SJSA1 (cell line): Measurements from ENCODE around the gene RNU5B-1. TPM values are rescaled to one million over a fixed set of nuclear protein-coding genes. Genes with fewer than 3 reads are reported as not detected.

Experiments
- DNase-seq, 2 experiments: peaks; one replicate each; pipeline ENCODE4 v3.0.0-alpha.2; 2015 to 2020; ENCODE audit warnings: low spot score in 2 of 2, low read depth in 1 of 2
- H3K27ac ChIP-seq: fragments of 250-450 bp; sonication (Bioruptor Pico); 2 replicates; pipeline ENCODE4 v1.5.1; 2020; ENCODE audit warnings: mild to moderate bottlenecking, moderate library complexity
- H3K27me3 ChIP-seq: fragments of 250-450 bp; sonication (Bioruptor Pico); replicated peaks from 2 replicates; pipeline ENCODE4 v1.5.1; 2020; ENCODE audit warnings: mild to moderate bottlenecking, moderate library complexity
- H3K36me3 ChIP-seq: fragments of 250-450 bp; sonication (Bioruptor Pico); 2 replicates; pipeline ENCODE4 v1.5.1; 2020; ENCODE audit warnings: mild to moderate bottlenecking
- H3K4me1 ChIP-seq: fragments of 250-450 bp; sonication (Bioruptor Pico); replicated peaks from 2 replicates; pipeline ENCODE4 v1.6.1; 2021; ENCODE audit warnings: mild to moderate bottlenecking
- H3K4me3 ChIP-seq: fragments of 250-450 bp; sonication (Bioruptor Pico); 2 replicates; pipeline ENCODE4 v1.5.1; 2020; ENCODE audit warnings: mild to moderate bottlenecking
- H3K9me3 ChIP-seq: fragments of 250-450 bp; sonication (Bioruptor Pico); replicated peaks from 2 replicates; pipeline ENCODE4 v1.5.1; 2020; ENCODE audit warnings: mild to moderate bottlenecking
- total RNA-seq: library from RNA; depleted of rRNA; stranded (reverse); fragments of >200 nt; shearing (Covaris generic); gene quantifications from 2 replicates; pipeline ENCODE4 v1.2.3, GENCODE V29; 2014

RNU5B-1 gene
- total RNA-seq, 1 experiment from 2014 or later: not detected

DNA sequence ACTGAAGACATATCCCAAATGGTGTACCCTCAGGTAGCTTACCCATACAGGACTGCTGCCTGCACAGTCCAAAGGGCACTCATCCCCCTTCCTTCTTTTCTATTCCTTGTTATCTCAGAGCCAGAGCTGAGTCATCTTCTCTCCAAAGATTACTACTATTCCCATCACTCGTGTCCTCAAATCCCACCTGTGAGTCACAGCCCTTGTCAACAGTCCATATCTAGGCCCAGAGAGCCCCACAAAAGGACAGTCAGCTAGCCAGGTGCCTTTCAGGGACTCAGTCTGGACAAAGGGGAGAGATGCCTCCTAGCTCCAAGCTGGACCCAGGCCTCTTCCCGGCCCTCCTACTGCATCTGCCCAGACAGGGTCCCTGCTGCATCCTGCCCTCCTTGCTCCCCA, 28.8 kb upstream of the RNU5B-1 start:
- no peak overlapping the region for H3K4me3 ChIP-seq
- DNase-seq: no peak
- no peak overlapping the region for H3K27ac ChIP-seq
- no peaks in the 10 kb centered on the region for H3K4me1 ChIP-seq
- 0 out of 2 replicates have a peak, but pooled peaks cover under 1% of the 10 kb centered on the region for H3K36me3 ChIP-seq
- no peaks in the 10 kb centered on the region for H3K9me3 ChIP-seq
- H3K27me3 ChIP-seq: no peaks in the 10 kb centered on the region

DNA sequence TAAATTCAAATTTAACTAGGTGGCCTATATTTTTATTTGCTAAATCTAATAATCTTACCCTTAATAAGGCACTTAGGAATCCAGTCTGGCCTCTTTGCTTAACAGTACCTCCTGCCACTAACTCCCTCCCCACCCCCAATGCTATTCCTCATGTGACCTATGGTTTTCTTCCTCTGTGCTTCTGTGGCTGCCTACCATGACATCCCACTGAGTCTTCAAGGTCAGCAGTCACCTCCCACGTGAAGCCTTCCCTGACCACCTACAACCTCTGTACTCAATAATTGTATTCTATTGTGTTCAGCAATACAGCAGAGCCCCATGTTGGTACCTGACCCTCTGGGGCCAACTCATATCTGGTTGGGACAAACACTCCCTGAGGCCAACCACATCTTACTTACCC, 27.5 kb upstream of the RNU5B-1 start:
- Histone ChIP-seq H3K27me3 (no peaks in the 10 kb centered on the region), H3K9me3 (no peaks in the 10 kb centered on the region), H3K27ac (no peak overlapping the region), H3K4me1 (no peaks in the 10 kb centered on the region), H3K36me3 (no peaks in the 10 kb centered on the region), H3K4me3 (no peak overlapping the region)
- no peak for DNase-seq

DNA sequence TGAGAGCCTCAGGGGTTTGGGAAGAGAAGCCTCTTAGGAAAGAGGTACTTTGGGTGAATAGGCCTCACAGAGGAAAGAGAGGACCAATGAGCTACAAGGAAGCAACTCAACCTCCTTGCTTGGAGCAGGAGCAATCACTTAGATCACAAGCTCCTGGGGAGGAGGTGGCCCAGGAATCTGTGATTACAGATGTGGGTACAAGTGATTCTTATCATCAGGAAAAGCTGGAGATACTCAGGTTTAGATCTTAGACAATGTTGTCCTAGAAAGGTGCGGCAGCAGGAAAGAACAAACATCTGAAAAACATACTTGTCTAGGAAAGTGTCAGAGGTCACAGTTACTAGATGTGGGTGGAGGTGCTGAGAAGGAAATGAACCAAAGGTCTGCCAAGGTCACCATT, 26.0 kb upstream of the RNU5B-1 start:
- DNase-seq: no peak
- Histone ChIP-seq H3K27me3 (no peaks in the 10 kb centered on the region), H3K4me3 (no peak overlapping the region), H3K4me1 (no peaks in the 10 kb centered on the region), H3K27ac (no peak overlapping the region), H3K9me3 (no peaks in the 10 kb centered on the region), H3K36me3 (no peaks in the 10 kb centered on the region)

DNA sequence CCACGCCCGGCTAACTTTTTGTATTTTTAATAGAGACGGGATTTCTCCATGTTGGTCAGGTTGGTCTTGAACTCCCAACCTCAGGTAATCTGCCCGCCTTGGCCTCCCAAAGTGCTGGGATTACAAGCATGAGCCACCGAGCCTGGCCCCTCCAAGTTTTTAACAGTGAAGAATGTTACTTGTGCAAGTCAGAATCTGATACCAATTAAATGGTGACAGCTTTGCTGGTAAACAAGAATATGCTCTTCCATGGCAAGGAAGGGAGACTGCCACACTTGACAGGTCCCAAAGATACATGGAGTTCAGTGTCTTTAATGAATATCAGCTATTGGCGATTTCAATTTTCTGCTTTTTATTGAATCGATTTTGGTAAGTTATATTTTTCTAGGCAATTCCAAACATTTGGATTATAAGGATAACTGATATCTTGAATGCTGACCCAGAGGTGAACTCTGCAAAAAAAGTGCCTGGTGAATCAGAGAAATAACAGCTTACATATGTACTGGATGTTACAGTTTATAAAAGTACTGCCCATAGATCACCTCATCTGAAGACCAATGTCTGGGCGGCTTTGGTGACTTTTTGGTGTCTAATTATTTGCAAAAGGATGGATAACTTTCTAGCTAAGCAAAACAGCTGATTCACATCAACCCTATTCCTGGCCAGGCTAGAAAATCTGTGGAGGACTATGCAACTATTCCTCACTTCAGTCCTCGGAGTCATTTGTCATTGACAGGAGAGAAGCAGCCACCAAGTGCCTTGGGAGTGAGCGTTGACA, 19.0 kb upstream of the RNU5B-1 start:
- no peak overlapping the region for H3K27ac ChIP-seq
- no peaks in the 10 kb centered on the region for H3K36me3 ChIP-seq
- peaks cover 18% of the 10 kb centered on the region for H3K4me1 ChIP-seq
- H3K9me3 ChIP-seq: no peaks in the 10 kb centered on the region
- H3K27me3 ChIP-seq: no peaks in the 10 kb centered on the region
- H3K4me3 ChIP-seq: peak overlapping the region; percentile 51
- DNase-seq: peak in 1 of 2 experiments; percentile 20

DNA sequence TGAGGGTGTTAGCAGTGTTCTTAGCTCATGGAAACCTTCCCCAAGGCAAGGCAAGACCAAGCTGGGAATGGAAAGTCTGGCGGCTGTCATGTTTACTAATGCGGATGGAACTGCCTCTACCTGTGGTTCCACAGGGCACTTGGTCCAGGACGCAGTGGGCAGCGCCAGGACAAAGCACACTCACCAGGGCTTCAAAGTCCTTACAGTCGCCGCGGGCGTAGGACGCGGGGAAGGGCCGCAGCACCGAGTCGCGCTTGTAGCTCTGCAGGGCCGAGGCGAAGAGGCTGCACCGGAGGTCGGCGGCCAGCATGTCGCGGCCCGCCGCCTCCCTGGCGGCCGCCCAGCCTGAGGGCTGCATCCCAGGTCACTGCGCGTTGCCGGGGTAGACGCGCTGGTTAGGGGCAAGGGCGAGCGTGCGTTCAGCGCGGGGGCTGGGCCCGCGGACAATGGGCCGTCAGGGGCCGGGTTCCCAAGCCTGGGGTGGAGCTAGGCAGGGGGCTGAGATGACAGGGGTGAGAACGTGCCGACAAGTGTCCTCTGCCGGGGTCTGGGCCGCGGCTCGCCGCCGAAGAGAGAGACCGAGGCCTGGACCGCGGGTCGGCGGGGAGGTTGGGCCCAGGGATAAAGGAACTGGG, 18.3 kb upstream of the RNU5B-1 start:
- peak in 1 of 2 experiments; percentile 56 for DNase-seq
- peak overlapping the region; percentile 51 for H3K4me3 ChIP-seq
- H3K27ac ChIP-seq: peak overlapping the region; percentile 29
- H3K9me3 ChIP-seq: no peaks in the 10 kb centered on the region
- H3K27me3 ChIP-seq: no peaks in the 10 kb centered on the region
- peaks cover 18% of the 10 kb centered on the region for H3K4me1 ChIP-seq
- H3K36me3 ChIP-seq: no peaks in the 10 kb centered on the region

DNA sequence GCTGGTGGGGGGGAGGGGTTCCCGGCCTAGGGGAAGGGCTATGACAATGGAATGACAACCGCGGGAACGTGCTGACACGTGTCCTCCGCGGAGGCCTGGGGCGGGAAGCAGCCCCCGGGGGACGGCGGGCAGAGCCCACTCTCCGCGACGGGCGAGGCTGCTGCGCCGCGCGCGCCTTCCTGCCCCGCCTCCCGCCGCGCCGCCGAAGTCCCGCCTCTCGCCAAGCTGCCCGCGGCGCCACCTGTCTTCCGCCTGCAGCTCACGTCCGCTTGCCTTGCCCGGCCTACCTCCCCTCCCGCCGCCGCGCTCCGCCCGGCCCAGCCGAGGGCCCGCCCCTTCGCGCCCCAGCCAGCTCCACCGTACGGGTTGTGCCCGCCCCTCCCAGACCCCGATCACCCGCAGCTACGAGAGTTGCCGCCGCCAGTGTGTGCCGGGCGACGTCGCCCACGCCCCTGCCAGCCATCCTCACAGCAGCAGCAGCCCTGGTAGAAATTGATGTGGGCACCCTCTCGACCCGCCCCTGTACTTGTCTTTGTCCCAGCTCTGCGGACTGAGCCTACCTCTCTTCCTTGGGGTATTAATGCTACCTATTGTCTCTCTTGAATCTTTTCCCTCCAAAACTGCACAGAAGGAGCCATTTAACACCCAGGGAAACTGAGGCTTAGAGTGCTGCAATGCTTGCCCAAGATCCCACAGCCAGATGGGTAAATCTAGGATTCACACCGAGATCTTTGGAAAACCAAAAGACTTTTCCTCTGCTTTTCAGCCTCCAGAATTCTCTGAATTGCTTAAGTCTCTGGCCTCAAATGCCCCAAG, 17.6 kb upstream of the RNU5B-1 start, which contains the start of gene PARP16:
Gene PARP16, minus strand, starts transcription at position 180 of the 816 bp plus-strand sequence. CDS start 457 bp downstream, outside the sequence.
- peaks cover 18% of the 10 kb centered on the region for H3K4me1 ChIP-seq
- no peaks in the 10 kb centered on the region for H3K36me3 ChIP-seq
- peak; percentile 79 to 90 for DNase-seq
- no peaks in the 10 kb centered on the region for H3K27me3 ChIP-seq
- peak within 1 kb of the TSS; percentile 29 for H3K27ac ChIP-seq
- peak within 1 kb of the TSS; percentile 51 for H3K4me3 ChIP-seq
- no peaks in the 10 kb centered on the region for H3K9me3 ChIP-seq

DNA sequence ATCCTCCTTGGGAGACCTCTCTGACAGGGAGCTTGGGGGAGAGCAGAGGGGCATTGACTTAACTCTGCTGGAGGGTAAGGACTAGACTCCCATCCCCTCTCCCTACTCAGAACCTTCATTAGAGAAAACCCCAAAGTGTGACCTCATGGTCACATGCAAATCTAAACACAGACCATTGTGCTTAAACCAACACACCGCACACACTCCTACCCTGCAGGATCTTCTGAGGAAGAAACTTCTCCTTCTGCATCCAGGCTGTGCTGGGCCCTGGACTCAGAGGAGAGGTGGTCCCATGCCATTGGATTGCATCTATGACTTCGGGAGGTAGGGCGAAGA, 17.0 kb upstream of the RNU5B-1 start:
- no peaks in the 10 kb centered on the region for H3K36me3 ChIP-seq

DNA sequence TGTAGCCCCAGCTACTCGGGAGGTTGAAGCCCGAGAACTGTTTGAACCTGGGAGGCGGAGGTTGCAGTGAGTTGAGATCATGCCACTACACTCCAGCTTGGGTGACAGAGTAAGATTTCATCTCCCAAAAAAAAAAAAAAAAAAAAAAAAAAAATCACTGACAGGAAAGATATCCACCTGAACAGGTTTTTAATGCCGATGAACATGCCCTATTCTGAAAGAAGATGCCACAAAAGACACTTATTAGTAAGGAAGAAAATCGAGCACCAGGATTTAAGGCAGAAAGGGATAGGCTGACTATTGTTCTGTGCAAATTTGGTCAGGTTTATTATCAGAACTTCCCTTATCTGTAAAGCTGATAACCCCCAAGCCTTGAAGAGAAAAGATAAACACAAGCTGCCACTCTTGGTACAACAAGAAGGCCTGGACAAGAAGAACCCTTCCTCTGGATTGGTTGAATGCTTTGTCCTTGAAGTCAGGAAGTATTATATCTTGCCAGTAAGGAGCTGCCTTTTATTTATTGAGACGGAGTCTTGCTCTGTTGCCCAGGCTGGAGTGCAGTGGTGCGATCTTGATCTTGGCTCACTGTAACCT, 15.1 kb upstream of the RNU5B-1 start:
- Histone ChIP-seq H3K36me3 (no peaks in the 10 kb centered on the region), H3K27me3 (no peaks in the 10 kb centered on the region), H3K4me1 (peaks cover 18% of the 10 kb centered on the region), H3K27ac (no peak overlapping the region), H3K4me3 (no peak overlapping the region), H3K9me3 (no peaks in the 10 kb centered on the region)
- no peak for DNase-seq

More for the DNA sequence above, 17.0 kb upstream of the RNU5B-1 start:
- Histone ChIP-seq H3K4me3 (no peak overlapping the region), H3K9me3 (no peaks in the 10 kb centered on the region), H3K27me3 (no peaks in the 10 kb centered on the region), H3K27ac (no peak overlapping the region), H3K4me1 (peaks cover 18% of the 10 kb centered on the region)
- no peak for DNase-seq

DNA sequence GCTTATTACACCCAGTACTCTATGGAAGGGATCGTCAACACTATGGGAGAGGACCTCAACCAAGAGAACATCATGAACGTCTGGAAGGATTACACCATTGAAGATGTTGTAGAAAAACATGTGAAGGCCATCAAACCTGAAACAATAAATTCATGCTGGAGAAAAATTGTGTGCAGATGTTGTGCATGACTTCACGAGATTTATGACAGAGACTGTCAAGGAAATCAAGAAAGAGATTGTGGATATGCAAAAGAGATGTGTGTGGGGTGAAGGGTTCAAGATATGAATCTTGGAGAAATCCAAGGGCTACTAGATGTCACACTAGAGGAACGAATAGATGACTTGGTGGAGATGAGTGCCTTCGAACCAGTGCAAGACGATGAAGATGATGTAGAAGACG, 14.2 kb upstream of the RNU5B-1 start:
- DNase-seq: no peak
- Histone ChIP-seq H3K27me3 (no peaks in the 10 kb centered on the region), H3K36me3 (no peaks in the 10 kb centered on the region), H3K27ac (no peak overlapping the region), H3K4me3 (no peak overlapping the region), H3K9me3 (no peaks in the 10 kb centered on the region), H3K4me1 (peaks cover 16% of the 10 kb centered on the region)

DNA sequence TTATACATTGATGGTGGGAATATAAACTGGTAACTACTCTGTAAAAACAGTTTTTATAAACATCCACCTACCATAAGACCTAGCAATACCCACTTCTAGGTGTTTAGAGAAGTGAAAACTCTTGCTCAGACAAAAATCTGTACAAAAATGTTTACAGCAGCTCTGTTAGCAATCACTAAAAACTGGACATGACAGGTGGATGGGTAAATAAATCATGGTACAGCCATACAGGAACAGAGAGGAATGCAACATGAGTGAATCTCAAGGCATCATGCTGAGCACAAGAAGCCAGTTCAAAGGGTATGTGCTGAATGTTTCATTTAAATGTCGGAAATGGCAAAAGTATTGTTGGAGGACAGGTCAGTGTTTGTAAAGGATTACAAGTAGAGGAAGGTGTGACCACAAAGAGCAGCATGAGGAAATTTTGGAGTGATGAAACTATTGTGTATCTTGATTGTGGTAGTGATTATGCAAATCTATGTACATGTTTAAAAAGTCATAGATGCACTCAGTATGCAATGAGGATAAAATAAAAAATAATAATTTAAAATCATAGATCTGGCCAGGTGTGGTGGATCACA, 11.4 kb upstream of the RNU5B-1 start:
- DNase-seq: no peak
- no peaks in the 10 kb centered on the region for H3K9me3 ChIP-seq
- no peak overlapping the region for H3K27ac ChIP-seq
- no peaks in the 10 kb centered on the region for H3K36me3 ChIP-seq
- H3K27me3 ChIP-seq: no peaks in the 10 kb centered on the region
- peaks cover 12% of the 10 kb centered on the region for H3K4me1 ChIP-seq
- H3K4me3 ChIP-seq: no peak overlapping the region

DNA sequence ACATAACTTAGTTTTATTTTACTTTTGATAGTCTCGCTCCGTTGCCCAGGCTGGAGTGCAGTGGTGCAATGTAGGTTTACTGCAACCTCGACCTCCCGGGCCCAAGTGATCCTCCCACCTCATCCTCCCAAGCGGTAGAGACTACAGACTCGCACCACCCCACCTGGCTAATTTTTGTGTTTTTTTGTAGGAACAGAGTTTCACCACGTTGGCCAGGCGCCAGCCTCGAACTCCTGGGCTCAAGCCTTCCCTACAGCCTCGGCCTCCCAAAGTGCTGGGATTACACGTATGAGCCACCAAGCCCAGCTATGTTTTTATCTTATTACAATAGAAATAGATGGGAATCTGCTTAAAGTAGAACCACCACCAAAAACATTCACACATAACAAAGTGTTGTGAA, 5.7 kb upstream of the RNU5B-1 start:
- Histone ChIP-seq H3K27me3 (no peaks in the 10 kb centered on the region), H3K4me1 (peaks cover 19% of the 10 kb centered on the region), H3K36me3 (no peaks in the 10 kb centered on the region), H3K4me3 (no peak overlapping the region), H3K27ac (no peak overlapping the region), H3K9me3 (no peaks in the 10 kb centered on the region)
- DNase-seq: no peak

DNA sequence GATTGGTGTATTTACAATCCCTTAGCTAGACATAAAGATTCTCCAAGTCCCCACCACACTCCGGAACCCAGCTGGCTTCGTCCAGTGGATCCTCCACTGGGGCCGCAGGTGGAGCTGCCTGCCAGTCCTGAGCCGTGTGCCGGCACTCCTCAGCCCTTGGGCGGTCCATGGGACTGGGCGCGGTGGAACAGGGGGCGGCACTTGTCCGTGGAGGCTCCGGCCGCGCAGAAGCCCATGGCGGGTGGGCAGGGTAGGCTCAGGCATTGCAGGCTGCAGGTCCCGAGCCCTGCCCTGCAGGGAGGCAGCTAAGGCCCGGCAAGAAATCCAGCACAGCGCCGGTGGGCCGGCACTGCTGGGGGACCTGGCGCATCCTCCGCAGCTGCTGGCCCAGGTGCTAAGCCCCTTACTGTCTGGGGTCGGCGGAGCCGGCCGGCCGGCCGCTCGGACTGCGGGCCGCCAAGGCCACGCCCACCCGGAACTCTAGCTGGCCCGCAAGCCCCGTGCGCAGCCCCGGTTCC, 3.5 kb upstream of the RNU5B-1 start:
- H3K36me3 ChIP-seq: no peaks in the 10 kb centered on the region
- DNase-seq: no peak
- no peak overlapping the region for H3K4me3 ChIP-seq
- H3K4me1 ChIP-seq: peaks cover 21% of the 10 kb centered on the region
- no peaks in the 10 kb centered on the region; the same call in 1 of the 2 replicates for H3K27me3 ChIP-seq
- H3K27ac ChIP-seq: no peak overlapping the region
- no peaks in the 10 kb centered on the region for H3K9me3 ChIP-seq

DNA sequence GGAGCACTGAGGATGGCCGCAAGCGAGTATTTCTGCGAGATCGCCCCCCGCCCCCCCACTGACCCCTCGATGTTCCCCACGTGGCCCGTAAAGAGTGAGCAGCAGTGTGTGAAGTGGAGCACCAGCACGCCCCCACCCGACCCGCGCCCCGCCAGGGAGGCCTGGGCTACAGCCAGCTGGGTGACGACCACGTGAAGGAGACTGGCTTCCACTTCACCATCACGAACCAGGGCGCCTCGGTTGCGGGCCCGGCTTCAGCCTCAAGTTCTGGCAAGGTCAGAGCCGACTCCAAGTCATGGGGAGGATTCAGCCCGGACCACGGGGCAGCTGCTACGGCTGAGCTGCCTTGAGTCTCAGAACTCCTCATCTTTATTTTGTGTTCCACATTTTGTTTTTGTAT, 2.4 kb upstream of the RNU5B-1 start:
- no peaks in the 10 kb centered on the region for H3K36me3 ChIP-seq
- no peak overlapping the region for H3K27ac ChIP-seq
- H3K4me1 ChIP-seq: peaks cover 18% of the 10 kb centered on the region
- H3K27me3 ChIP-seq: no peaks in the 10 kb centered on the region; the same call in 1 of the 2 replicates
- H3K4me3 ChIP-seq: no peak overlapping the region
- no peaks in the 10 kb centered on the region for H3K9me3 ChIP-seq
- no peak for DNase-seq
